Neutrophil (primary cell): ENCODE data around the gene PCDHB16.
"Not testable (repeated sequence)": the region's sequence is repeated elsewhere in the genome, so short reads cannot be mapped to it uniquely, and the experiment has no call there.

Source experiments
- H3K27ac ChIP-seq: fragments of 200-600 bp; sonication (generic); 2 replicates; pipeline ENCODE4 v1.5.1; 2016; ENCODE audit warnings: mild to moderate bottlenecking, moderate library complexity
- H3K27me3 ChIP-seq: fragments of 200-600 bp; sonication (generic); 2 replicates; pipeline ENCODE4 v1.6.0; 2016; ENCODE audit warnings: mild to moderate bottlenecking
- H3K36me3 ChIP-seq: fragments of 200-600 bp; sonication (generic); 2 replicates; pipeline ENCODE4 v1.5.1; 2017
- H3K4me1 ChIP-seq, 2 experiments: fragments of 200-600 bp in 1 of 2; sonication (generic) in 1 of 2; 1 replicate in 1 of 2; 2 replicates in 1 of 2; pipeline versions ENCODE4 v1.5.1 to v1.6.1; 2013 to 2016; ENCODE audit warnings: low read depth in 1 of 2, low read length in 1 of 2, mild to moderate bottlenecking in 1 of 2, moderate library complexity in 1 of 2; ENCODE audit not compliant: control insufficient read depth in 1 of 2, insufficient read depth in 1 of 2
- H3K4me3 ChIP-seq, 2 experiments: fragments of 200-600 bp in 1 of 2; sonication (generic) in 1 of 2; 1 replicate in 1 of 2; 2 replicates in 1 of 2; pipeline ENCODE4 v1.5.1; 2013 to 2016; ENCODE audit warnings: low read depth in 1 of 2, low read length in 1 of 2, mild to moderate bottlenecking in 1 of 2, moderate library complexity in 1 of 2
- H3K9me3 ChIP-seq: fragments of 200-600 bp; sonication (generic); 2 replicates; pipeline ENCODE4 v1.5.1; 2016
- CTCF ChIP-seq: fragments of 200-600 bp; sonication (generic); IDR thresholded peaks from 2 replicates; pipeline ENCODE4 v1.5.1; 2016; ENCODE audit warnings: antibody characterized with exemption

PCDHB16 gene

GRCh38 chr5:141186897-141187512, 4.8 kb downstream of the PCDHB16 start, which contains the start of gene PCDHB9:
TSS of gene PCDHB9 (plus strand) at chr5:141187161. CDS start at chr5:141187319, 158 bp downstream.
- Histone ChIP-seq H3K36me3 (no peaks in the 10 kb centered on the region), H3K9me3 (peaks cover 8% of the 10 kb centered on the region), H3K27me3 (peaks cover 50% of the 10 kb centered on the region), H3K4me1 (no peaks in the 10 kb centered on the region), H3K4me3 (no peak within 1 kb of the TSS), H3K27ac (no peak within 1 kb of the TSS)
- no peak for TF ChIP-seq CTCF

- H3K4me1 ChIP-seq, H3K9me3 ChIP-seq, H3K4me3 ChIP-seq, H3K36me3 ChIP-seq, H3K27ac ChIP-seq: not testable (repeated sequence)
- H3K27me3 ChIP-seq: peaks cover 33% of the 10 kb centered on the region
Measured at GRCh38 chr5:141188682-141189081, 6.5 kb downstream of the PCDHB16 start.

GRCh38 chr5:141189131-141189530, 6.9 kb downstream of the PCDHB16 start:
- H3K4me1 ChIP-seq, H3K4me3 ChIP-seq, H3K36me3 ChIP-seq, H3K9me3 ChIP-seq, H3K27ac ChIP-seq: not testable (repeated sequence)
- peaks cover 32% of the 10 kb centered on the region for H3K27me3 ChIP-seq

GRCh38 chr5:141192110-141192725, 10.0 kb downstream of the PCDHB16 start, which contains the start of gene PCDHB10:
TSS of gene PCDHB10 (plus strand) at chr5:141192353. CDS start at chr5:141192553, 200 bp downstream.
- Histone ChIP-seq H3K4me1 (no peaks in the 10 kb centered on the region), H3K27ac (no peak within 1 kb of the TSS), H3K36me3 (no peaks in the 10 kb centered on the region), H3K4me3 (no peak within 1 kb of the TSS), H3K9me3 (no peaks in the 10 kb centered on the region), H3K27me3 (peaks cover 23% of the 10 kb centered on the region)
- TF ChIP-seq CTCF: no peak

GRCh38 chr5:141194332-141194731, 12.1 kb downstream of the PCDHB16 start:
- H3K27me3 ChIP-seq, H3K36me3 ChIP-seq, H3K9me3 ChIP-seq, H3K27ac ChIP-seq, H3K4me1 ChIP-seq, H3K4me3 ChIP-seq: not testable (repeated sequence)

- no peak for TF ChIP-seq CTCF
- Histone ChIP-seq H3K27me3 (peaks cover 19% of the 10 kb centered on the region), H3K9me3 (no peaks in the 10 kb centered on the region), H3K4me3 (no peak overlapping the region), H3K4me1 (no peaks in the 10 kb centered on the region), H3K27ac (no peak overlapping the region), H3K36me3 (no peaks in the 10 kb centered on the region)
Measured at GRCh38 chr5:141196363-141196762, 14.2 kb downstream of the PCDHB16 start.
